H9 (cell line): ENCODE measurements around the gene DEFB126. TPM values are rescaled to one million over a fixed set of nuclear protein-coding genes. Genes with fewer than 3 reads are reported as not detected.

Experiments used
- DNase-seq: peaks from one replicate; pipeline ENCODE4 v3.0.0-alpha.2; 2017
- H2AFZ ChIP-seq: one replicate; pipeline ENCODE4 v1.6.1; 2013; ENCODE audit warnings: mild to moderate bottlenecking, low read length, control low read depth, moderate library complexity
- H2AK5ac ChIP-seq: 2 replicates; pipeline ENCODE4 v1.6.1; 2013; ENCODE audit warnings: low read length, control low read depth, mixed read lengths; ENCODE audit not compliant: insufficient read length
- H2BK120ac ChIP-seq: one replicate; pipeline ENCODE4 v1.6.1; 2013; ENCODE audit warnings: low read depth, mild to moderate bottlenecking, low read length, control low read depth, inconsistent platforms; ENCODE audit not compliant: poor library complexity, severe bottlenecking
- H2BK12ac ChIP-seq: 2 replicates; pipeline ENCODE4 v1.6.1; 2013; ENCODE audit warnings: low read length, control low read depth, mixed read lengths, low read depth; ENCODE audit not compliant: insufficient read length
- H2BK15ac ChIP-seq: 2 replicates; pipeline ENCODE4 v1.6.1; 2013; ENCODE audit warnings: low read depth, low read length, control low read depth
- H2BK20ac ChIP-seq: one replicate; pipeline ENCODE4 v1.6.1; 2013; ENCODE audit warnings: low read depth, mild to moderate bottlenecking, low read length, control low read depth, inconsistent platforms; ENCODE audit not compliant: poor library complexity, severe bottlenecking
- H2BK5ac ChIP-seq: 2 replicates; pipeline ENCODE4 v1.6.1; 2013; ENCODE audit warnings: low read length, control low read depth, mixed read lengths; ENCODE audit not compliant: insufficient read length
- H3K14ac ChIP-seq: 2 replicates; pipeline ENCODE4 v1.6.1; 2013; ENCODE audit warnings: low read length, control low read depth; ENCODE audit not compliant: insufficient read depth
- H3K18ac ChIP-seq: 2 replicates; pipeline ENCODE4 v1.6.1; 2013; ENCODE audit warnings: low read depth, mild to moderate bottlenecking, mixed read lengths, low read length, control low read depth; ENCODE audit not compliant: insufficient read length
- H3K23ac ChIP-seq: 2 replicates; pipeline ENCODE4 v1.6.1; 2013; ENCODE audit warnings: low read length, control low read depth, mixed read lengths, low read depth; ENCODE audit not compliant: insufficient read length
- H3K23me2 ChIP-seq: 2 replicates; pipeline ENCODE4 v1.6.1; 2013; ENCODE audit warnings: low read depth, mild to moderate bottlenecking, mixed read lengths, low read length, control low read depth; ENCODE audit not compliant: insufficient read length, poor library complexity, severe bottlenecking
- H3K27ac ChIP-seq: 2 replicates; pipeline ENCODE4 v1.5.1; 2013; ENCODE audit warnings: low read length, control low read depth, mixed read lengths, low read depth; ENCODE audit not compliant: insufficient read length
- H3K27me3 ChIP-seq: 2 replicates; pipeline ENCODE4 v1.6.1; 2013; ENCODE audit warnings: low read length, control low read depth, inconsistent platforms; ENCODE audit not compliant: insufficient read depth
- H3K4ac ChIP-seq: 2 replicates; pipeline ENCODE4 v1.6.1; 2013; ENCODE audit warnings: low read depth, mild to moderate bottlenecking, control low read depth, inconsistent platforms, low read length, moderate library complexity
- H3K4me1 ChIP-seq: 2 replicates; pipeline ENCODE4 v1.6.1; 2013; ENCODE audit warnings: low read length, control low read depth, inconsistent platforms; ENCODE audit not compliant: insufficient read depth
- H3K4me2 ChIP-seq: 2 replicates; pipeline ENCODE4 v1.6.1; 2013; ENCODE audit warnings: low read length, control low read depth, mixed read lengths; ENCODE audit not compliant: insufficient read length, insufficient read depth
- H3K56ac ChIP-seq: 2 replicates; pipeline ENCODE4 v1.6.1; 2013; ENCODE audit warnings: low read depth, mild to moderate bottlenecking, mixed read lengths, low read length, control low read depth; ENCODE audit not compliant: insufficient read length
- H3K79me1 ChIP-seq: 2 replicates; pipeline ENCODE4 v1.6.1; 2013; ENCODE audit warnings: low read depth, mild to moderate bottlenecking, moderate library complexity, low read length, control low read depth, inconsistent platforms; ENCODE audit not compliant: insufficient read depth, poor library complexity, severe bottlenecking
- H3K79me2 ChIP-seq: 2 replicates; pipeline ENCODE4 v1.6.1; 2013; ENCODE audit warnings: low read length, control low read depth, inconsistent platforms; ENCODE audit not compliant: insufficient read depth
- H3K9ac ChIP-seq: 2 replicates; pipeline ENCODE4 v1.6.1; 2013; ENCODE audit warnings: low read length, control low read depth, mixed read lengths; ENCODE audit not compliant: insufficient read length; ENCODE audit errors: extremely low read depth
- H3K9me3 ChIP-seq: one replicate; pipeline ENCODE4 v1.6.1; 2013; ENCODE audit warnings: low read depth, low read length, inconsistent platforms; ENCODE audit not compliant: control insufficient read depth
- H3T11ph ChIP-seq: one replicate; pipeline ENCODE4 v1.6.1; 2013; ENCODE audit warnings: mild to moderate bottlenecking, low read length, control low read depth, inconsistent platforms
- H4K20me1 ChIP-seq: one replicate; pipeline ENCODE4 v1.6.1; 2013; ENCODE audit not compliant: control insufficient read depth, insufficient read length, insufficient read depth
- H4K5ac ChIP-seq: 2 replicates; pipeline ENCODE4 v1.6.1; 2013; ENCODE audit warnings: low read depth, mild to moderate bottlenecking, mixed read lengths, low read length, control low read depth; ENCODE audit not compliant: insufficient read length
- H4K8ac ChIP-seq: replicated peaks from 2 replicates; pipeline ENCODE4 v1.6.1; 2013; ENCODE audit warnings: low read length, control low read depth, mixed read lengths, low read depth; ENCODE audit not compliant: insufficient read length
- H4K91ac ChIP-seq: 2 replicates; pipeline ENCODE4 v1.6.1; 2013; ENCODE audit warnings: low read depth, mild to moderate bottlenecking, moderate library complexity, mixed read lengths, low read length, control low read depth; ENCODE audit not compliant: insufficient read length
- H3K27ac Mint-ChIP-seq, 3 experiments: 2 replicates in 2 of 3; 3 replicates in 1 of 3; pipeline ENCODE4 v1.8.0; 2020 to 2021; ENCODE audit warnings: mixed read lengths in 3 of 3, mild to moderate bottlenecking in 1 of 3, moderate library complexity in 1 of 3
- H3K27me3 Mint-ChIP-seq: 2 replicates; pipeline ENCODE4 v1.8.0; 2021; ENCODE audit warnings: low read depth, mild to moderate bottlenecking, moderate library complexity, mixed read lengths
- H3K36me3 Mint-ChIP-seq, 3 experiments: 2 replicates in 2 of 3; 3 replicates in 1 of 3; pipeline ENCODE4 v1.8.0; 2020 to 2021; ENCODE audit warnings: low read depth in 3 of 3, mixed read lengths in 3 of 3; ENCODE audit not compliant: insufficient read depth in 1 of 3
- H3K4me1 Mint-ChIP-seq, 2 experiments: 2 replicates each; pipeline ENCODE4 v1.8.0; 2020; ENCODE audit warnings: mixed read lengths in 2 of 2
- H3K4me3 Mint-ChIP-seq, 2 experiments: 2 replicates in 1 of 2; 3 replicates in 1 of 2; pipeline ENCODE4 v1.8.0; 2020 to 2021; ENCODE audit warnings: mild to moderate bottlenecking in 2 of 2, mixed read lengths in 2 of 2, moderate library complexity in 1 of 2
- H3K9me3 Mint-ChIP-seq, 2 experiments: 2 replicates in 1 of 2; 3 replicates in 1 of 2; pipeline ENCODE4 v1.8.0; 2020; ENCODE audit warnings: mild to moderate bottlenecking in 2 of 2, mixed read lengths in 2 of 2, moderate library complexity in 1 of 2
- total RNA-seq: library from RNA; stranded (reverse); gene quantifications from 2 replicates; pipeline ENCODE4 v1.2.1, GENCODE V29; 2021
- TF ChIP-seq, protein P1 (sequence below): fragments of 200-600 bp; sonication (generic); conservative IDR thresholded peaks from 3 replicates; pipeline ENCODE4 v1.8.0; 2021; ENCODE audit warnings: antibody characterized with exemption, mild to moderate bottlenecking

DEFB126 gene
- total RNA-seq, 1 experiment from 2014 or later: not detected

DNA sequence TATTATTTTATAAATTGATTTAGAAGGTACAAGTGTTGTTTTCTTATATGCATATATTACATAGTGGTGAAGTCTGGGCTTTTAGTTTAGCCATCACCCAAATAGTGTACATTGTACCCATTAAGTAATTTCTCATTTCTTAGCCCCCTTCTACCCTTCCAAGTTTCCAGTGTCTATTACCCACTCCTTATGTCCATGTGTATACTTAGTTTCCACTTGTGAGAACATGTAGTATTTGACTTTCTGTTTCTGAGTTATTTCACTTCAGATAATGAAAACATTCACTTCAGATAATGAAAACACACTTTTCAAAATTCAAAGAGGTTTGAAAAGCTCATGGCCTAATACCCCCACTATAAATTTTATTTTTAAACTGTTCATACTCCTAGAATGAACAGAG, 40.4 kb upstream of the DEFB126 start:
- H3K18ac ChIP-seq: no peak overlapping the region
- peaks cover 23% of the 10 kb centered on the region for H3K27me3 Mint-ChIP-seq
- H2BK120ac ChIP-seq: no peak overlapping the region
- no peak overlapping the region for H3K4me3 Mint-ChIP-seq
- H3K9ac ChIP-seq: no peak overlapping the region
- no peaks in the 10 kb centered on the region for H3K4me1 ChIP-seq
- DNase-seq: no peak
- TF ChIP-seq, protein P1, sequence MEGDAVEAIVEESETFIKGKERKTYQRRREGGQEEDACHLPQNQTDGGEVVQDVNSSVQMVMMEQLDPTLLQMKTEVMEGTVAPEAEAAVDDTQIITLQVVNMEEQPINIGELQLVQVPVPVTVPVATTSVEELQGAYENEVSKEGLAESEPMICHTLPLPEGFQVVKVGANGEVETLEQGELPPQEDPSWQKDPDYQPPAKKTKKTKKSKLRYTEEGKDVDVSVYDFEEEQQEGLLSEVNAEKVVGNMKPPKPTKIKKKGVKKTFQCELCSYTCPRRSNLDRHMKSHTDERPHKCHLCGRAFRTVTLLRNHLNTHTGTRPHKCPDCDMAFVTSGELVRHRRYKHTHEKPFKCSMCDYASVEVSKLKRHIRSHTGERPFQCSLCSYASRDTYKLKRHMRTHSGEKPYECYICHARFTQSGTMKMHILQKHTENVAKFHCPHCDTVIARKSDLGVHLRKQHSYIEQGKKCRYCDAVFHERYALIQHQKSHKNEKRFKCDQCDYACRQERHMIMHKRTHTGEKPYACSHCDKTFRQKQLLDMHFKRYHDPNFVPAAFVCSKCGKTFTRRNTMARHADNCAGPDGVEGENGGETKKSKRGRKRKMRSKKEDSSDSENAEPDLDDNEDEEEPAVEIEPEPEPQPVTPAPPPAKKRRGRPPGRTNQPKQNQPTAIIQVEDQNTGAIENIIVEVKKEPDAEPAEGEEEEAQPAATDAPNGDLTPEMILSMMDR: no peak
- H4K91ac ChIP-seq: no peak overlapping the region
- H2BK12ac ChIP-seq: no peak overlapping the region
- H2BK5ac ChIP-seq: no peak overlapping the region
- H3K56ac ChIP-seq: no peak overlapping the region
- H3T11ph ChIP-seq: no peak overlapping the region
- H3K4me1 Mint-ChIP-seq: peaks cover 0 to 9% of the 10 kb centered on the region in 2 experiments; a peak in 2 of 4 replicates
- H3K4me2 ChIP-seq: no peak overlapping the region
- no peak overlapping the region for H2BK15ac ChIP-seq
- no peak overlapping the region for H2BK20ac ChIP-seq
- no peak overlapping the region for H3K27ac Mint-ChIP-seq
- no peaks in the 10 kb centered on the region for H3K23me2 ChIP-seq
- no peak overlapping the region for H4K5ac ChIP-seq
- H3K23ac ChIP-seq: no peak overlapping the region
- H3K27me3 ChIP-seq: no peaks in the 10 kb centered on the region
- H4K8ac ChIP-seq: no peak overlapping the region
- H3K27ac ChIP-seq: no peak overlapping the region
- H3K9me3 ChIP-seq: peaks cover 33% of the 10 kb centered on the region
- H3K79me2 ChIP-seq: no peaks in the 10 kb centered on the region
- H3K9me3 Mint-ChIP-seq: peaks cover 10 to 90% of the 10 kb centered on the region in 2 experiments
- H3K14ac ChIP-seq: no peak overlapping the region
- no peak overlapping the region for H2AK5ac ChIP-seq
- no peaks in the 10 kb centered on the region for H3K79me1 ChIP-seq
- H3K36me3 Mint-ChIP-seq: peaks cover 0 to 5% (median 0%) of the 10 kb centered on the region in 3 experiments; a peak in 1 of 7 replicates
- H2AFZ ChIP-seq: no peak overlapping the region
- no peaks in the 10 kb centered on the region for H4K20me1 ChIP-seq
- H3K4ac ChIP-seq: no peak overlapping the region
